Heart left ventricle (tissue), 16 donors: ENCODE data around the gene PDZD4. TPM values are rescaled to one million over a fixed set of nuclear protein-coding genes. Genes with fewer than 3 reads are reported as not detected.

ENCODE experiments used
- ATAC-seq, 4 donors: fragments of 200-7000 bp; cut with Tn5 transposase; one replicate each; pipeline ENCODE4 v1.9.1; 2020 to 2022; ENCODE audit warnings: moderate library complexity in 4 of 4, mild to moderate bottlenecking in 3 of 4, moderate number of reproducible peaks in 1 of 4
- DNase-seq, 5 donors: peaks; one replicate each; pipeline ENCODE4 v3.0.0-alpha.2; 2020
- H3K27ac ChIP-seq, 12 donors: fragments of 200-600 bp; sonication (generic) in 4 of 12; one replicate each; pipeline versions ENCODE4 v1.5.0 to v1.8.0; 2016 to 2022; ENCODE audit warnings: mild to moderate bottlenecking in 2 of 12
- H3K27me3 ChIP-seq, 9 donors: fragments of 200-600 bp; sonication (generic) in 2 of 9; one replicate each; pipeline versions ENCODE4 v1.5.1 to v1.8.0; 2016 to 2022; ENCODE audit warnings: mild to moderate bottlenecking in 3 of 9
- H3K36me3 ChIP-seq, 9 donors: fragments of 200-600 bp; sonication (generic) in 2 of 9; one replicate each; pipeline versions ENCODE4 v1.5.0 to v1.8.0; 2018 to 2022; ENCODE audit warnings: mild to moderate bottlenecking in 2 of 9
- H3K4me1 ChIP-seq, 12 donors: fragments of 200-600 bp; sonication (generic) in 4 of 12; one replicate each; pipeline versions ENCODE4 v1.5.0 to v1.8.0; 2016 to 2022; ENCODE audit warnings: mild to moderate bottlenecking in 3 of 12
- H3K4me3 ChIP-seq, 12 donors: fragments of 200-600 bp; sonication (generic) in 4 of 12; one replicate each; pipeline versions ENCODE4 v1.5.0 to v1.8.0; 2017 to 2022; ENCODE audit warnings: mild to moderate bottlenecking in 9 of 12, moderate library complexity in 4 of 12
- H3K9me3 ChIP-seq, 12 donors: fragments of 200-600 bp; sonication (generic) in 4 of 12; one replicate each; pipeline versions ENCODE4 v1.5.0 to v1.8.0; 2016 to 2022; ENCODE audit warnings: mild to moderate bottlenecking in 1 of 12
- POLR2A ChIP-seq, 2 donors: fragments of 450-650 bp; IDR thresholded peaks; one replicate each; pipeline ENCODE4 v1.6.1; 2017; ENCODE audit warnings: antibody characterized with exemption in 2 of 2, mild to moderate bottlenecking in 2 of 2, moderate library complexity in 2 of 2
- WGBS, 4 donors: extraction: QIAGEN DNeasy Blood & Tissue Kit in 2 of 4; methylation state at CpG; one replicate each; pipeline versions ENCODE4 v1.1.5 to v1.1.7; 2013 to 2018; 5-methylcytosine and 5-hydroxymethylcytosine counted together
- intact Hi-C, 10 donors: fragments of 100-400 bp; cut with DNase I; formaldehyde crosslinking; loops; one replicate each; pipeline versions ENCODE4 v1.11.1 to v1.14.2; 2022
- polyA plus RNA-seq, 2 donors: library from polyadenylated mRNA; stranded (reverse); fragments of 200-250 nt; gene quantifications; one replicate each; pipeline ENCODE4 v1.2.3, GENCODE V29; 2013
- total RNA-seq, 9 donors: library from RNA; depleted of rRNA in 2 of 9; stranded (reverse); fragments of >200 nt in 2 of 9; fragmentation: NEBNext Ultra II Directional in 3 of 9; extraction: Animal tissue kit (Norgen Biotek cat#: 25700) in 3 of 9; gene quantifications; one replicate each; pipeline versions ENCODE4 v1.1.0 to v1.2.4, GENCODE V29; 2016 to 2023
- TF ChIP-seq, protein P1 (sequence below), 12 donors: fragments of 200-600 bp; sonication (generic) in 4 of 12; IDR thresholded peaks; one replicate each; pipeline versions ENCODE4 v1.5.0 to v1.8.0; 2018 to 2022; ENCODE audit warnings: antibody characterized with exemption in 12 of 12, mild to moderate bottlenecking in 5 of 12
- donor health status: ischemic (EF 13 %, LVEDD 7.1; RV severe dilation, severe dysfunction).
- donor health status: healthy with polysubstance abuse.
- donor health status: DM: no; HTN: yes; CAD: no.
- donor health status: DM: no; HTN: no; CAD: no.
- donor health status: ischemic (EF 25% LVEDD 6.9; RV normal size, moderate dysfunction).
- donor health status: ischemic (EF 25% LVEDD 5.7; RV mildly dilated, moderate dysfunction).
- donor health status: healthy.
- donor health status: DM: yes; HTN: yes; CAD: no.
- donor health status: ischemic (EF 35%, LVEDD 5.7; RV mildly dilated, moderate dysfunction).
- donor health status: nonischemic (EF 11% LVEDD 7.7; RV severe dilation, severe dysfunction).
- donor health status: DM: yes; HTN: yes; CAD: no.
- donor health status: PGD.
- donor health status: ischemic (EF 29% LVEDD 5.4; RV normal size, mild dysfunction).
- donor health status: nonischemic (EF 23%, LVEDD 6.1; RV moderate dilation, normal function).

The PDZD4 gene
- total and polyA plus RNA-seq, 11 donors: 1.7 to 4.0 (median 2.4) TPM

DNA sequence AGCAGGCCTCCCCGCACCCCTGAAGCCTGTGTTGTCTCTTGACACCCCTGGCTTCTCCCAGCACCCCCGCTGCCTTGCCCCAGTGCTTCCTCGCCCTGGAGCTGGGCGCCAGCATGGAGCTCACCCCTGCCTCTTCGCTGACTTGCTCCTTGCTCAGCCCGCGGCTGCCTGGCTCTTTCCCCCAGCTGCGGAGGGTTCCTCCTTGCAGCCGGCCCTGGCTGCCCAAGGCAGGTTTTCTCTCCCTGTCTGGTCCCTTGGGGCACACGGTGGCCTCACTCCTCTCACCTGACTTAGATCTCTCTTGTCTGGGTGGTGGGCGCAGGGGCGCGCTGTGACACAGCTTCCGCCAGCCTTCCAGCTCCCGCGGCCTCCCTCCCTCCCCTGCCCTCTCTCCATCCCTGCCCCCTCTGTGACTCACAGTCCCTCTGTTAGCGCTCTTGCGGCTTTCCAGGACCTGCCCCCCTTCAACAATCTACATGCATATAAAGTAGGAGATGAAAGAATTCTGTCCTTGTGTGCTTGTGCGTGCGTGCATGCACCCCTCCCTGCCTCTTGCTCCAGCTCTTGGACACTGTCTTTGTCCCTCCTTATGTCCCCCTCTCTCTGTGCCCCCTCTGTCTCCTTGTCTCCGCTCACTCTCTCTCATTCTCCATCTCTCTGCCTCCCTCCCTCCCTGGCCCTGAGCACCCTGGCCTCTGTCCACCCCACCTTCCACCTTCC lies 64.1 kb downstream of the PDZD4 start:
- H3K9me3 ChIP-seq: no peaks in the 10 kb centered on the region
- H3K27ac ChIP-seq: peak overlapping the region in 4 of 12 donors; percentile 18 to 81 (median 42)
- H3K36me3 ChIP-seq: no peaks in the 10 kb centered on the region
- H3K4me3 ChIP-seq: peak overlapping the region in 3 of 12 donors; percentile 9 to 24 (median 22)
- no peaks in the 10 kb centered on the region for H3K27me3 ChIP-seq
- no peak for ATAC-seq
- TF ChIP-seq, protein P1, sequence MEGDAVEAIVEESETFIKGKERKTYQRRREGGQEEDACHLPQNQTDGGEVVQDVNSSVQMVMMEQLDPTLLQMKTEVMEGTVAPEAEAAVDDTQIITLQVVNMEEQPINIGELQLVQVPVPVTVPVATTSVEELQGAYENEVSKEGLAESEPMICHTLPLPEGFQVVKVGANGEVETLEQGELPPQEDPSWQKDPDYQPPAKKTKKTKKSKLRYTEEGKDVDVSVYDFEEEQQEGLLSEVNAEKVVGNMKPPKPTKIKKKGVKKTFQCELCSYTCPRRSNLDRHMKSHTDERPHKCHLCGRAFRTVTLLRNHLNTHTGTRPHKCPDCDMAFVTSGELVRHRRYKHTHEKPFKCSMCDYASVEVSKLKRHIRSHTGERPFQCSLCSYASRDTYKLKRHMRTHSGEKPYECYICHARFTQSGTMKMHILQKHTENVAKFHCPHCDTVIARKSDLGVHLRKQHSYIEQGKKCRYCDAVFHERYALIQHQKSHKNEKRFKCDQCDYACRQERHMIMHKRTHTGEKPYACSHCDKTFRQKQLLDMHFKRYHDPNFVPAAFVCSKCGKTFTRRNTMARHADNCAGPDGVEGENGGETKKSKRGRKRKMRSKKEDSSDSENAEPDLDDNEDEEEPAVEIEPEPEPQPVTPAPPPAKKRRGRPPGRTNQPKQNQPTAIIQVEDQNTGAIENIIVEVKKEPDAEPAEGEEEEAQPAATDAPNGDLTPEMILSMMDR (IDR thresholded peaks at IDR 0.05): no peak
- TF ChIP-seq POLR2A (IDR thresholded peaks at IDR 0.05): no peak
- 62 to 80% (median 70%) methylated on average over 21 of the region's 21 CpGs for WGBS, 4 donors
- peaks cover 0 to 26% (median 5%) of the 10 kb centered on the region in 12 donors for H3K4me1 ChIP-seq
- intact Hi-C loops: no loop called here
- peak in 3 of 5 donors; percentile 14 to 23 (median 20) for DNase-seq

DNA sequence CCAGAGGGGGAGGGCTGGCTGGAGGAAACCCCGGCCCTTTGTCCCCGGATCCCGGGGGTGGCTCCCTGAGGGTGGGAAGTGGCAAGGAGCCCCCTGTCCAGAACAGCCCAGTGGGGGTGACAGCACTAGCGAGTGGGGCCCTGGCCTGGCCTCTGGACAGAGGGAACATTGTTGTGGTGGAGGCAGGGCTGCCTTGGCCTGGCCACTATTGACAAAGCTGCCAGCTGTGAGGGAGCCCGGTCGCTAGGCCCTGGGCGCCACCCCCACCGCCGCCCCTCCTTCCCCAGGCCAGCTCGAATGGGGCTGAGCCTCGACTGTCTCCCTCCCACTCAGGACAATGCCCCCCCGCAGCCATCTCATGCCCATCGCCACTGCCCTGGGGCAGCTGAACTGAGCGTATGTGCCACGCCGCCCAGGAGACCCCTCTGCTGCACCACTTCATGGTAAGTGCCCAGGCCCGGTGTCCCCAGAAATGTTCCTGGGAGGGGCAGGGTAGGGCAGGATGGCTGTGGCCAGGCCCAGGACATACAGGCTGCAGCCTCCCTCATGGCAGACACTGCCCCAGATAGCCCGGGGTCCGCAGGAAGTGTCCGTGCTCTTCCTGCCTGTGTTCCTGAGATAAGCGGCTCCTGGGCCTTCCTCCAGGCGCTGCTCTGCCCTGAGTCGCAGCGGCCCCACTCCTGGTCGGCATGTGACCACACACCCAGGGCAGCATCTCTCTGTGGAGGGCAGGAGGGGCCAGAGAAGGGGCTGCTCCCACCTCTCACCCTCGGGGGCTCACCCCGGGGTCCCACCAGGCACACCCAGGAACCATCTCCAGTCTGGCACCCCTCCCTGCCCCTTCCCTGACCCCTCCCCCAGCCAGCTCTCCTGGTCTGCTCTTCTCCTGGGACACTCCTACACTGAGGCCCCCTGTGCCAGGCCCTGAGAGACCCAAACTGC lies 64.9 kb downstream of the PDZD4 start:
- TF ChIP-seq POLR2A (IDR thresholded peaks at IDR 0.05): no peak
- TF ChIP-seq, protein P1 (IDR thresholded peaks at IDR 0.05): no peak
- ATAC-seq (peak; percentile 44 to 76 (median 60)), DNase-seq (peak in 2 of 5 donors; percentile 27 to 49)
- H3K4me3 ChIP-seq: peak overlapping the region in 2 of 12 donors; percentile 22 to 24
- no peaks in the 10 kb centered on the region for H3K36me3 ChIP-seq
- no peaks in the 10 kb centered on the region for H3K9me3 ChIP-seq
- H3K27ac ChIP-seq: peak overlapping the region in 9 of 12 donors; percentile 9 to 81 (median 30)
- intact Hi-C loops: loop anchor here in 3 of 10 donors (2.0 kb wide), 1 partner anchor 187 kb away; no protein-coding TSS in a partner anchor
- peaks cover 0 to 4% (median 0%) of the 10 kb centered on the region in 9 donors for H3K27me3 ChIP-seq
- WGBS, 4 donors: 36 to 66% (median 53%) methylated on average over 6 to 27 of the region's 27 CpGs
- H3K4me1 ChIP-seq: peaks cover 0 to 26% (median 5%) of the 10 kb centered on the region in 12 donors

DNA sequence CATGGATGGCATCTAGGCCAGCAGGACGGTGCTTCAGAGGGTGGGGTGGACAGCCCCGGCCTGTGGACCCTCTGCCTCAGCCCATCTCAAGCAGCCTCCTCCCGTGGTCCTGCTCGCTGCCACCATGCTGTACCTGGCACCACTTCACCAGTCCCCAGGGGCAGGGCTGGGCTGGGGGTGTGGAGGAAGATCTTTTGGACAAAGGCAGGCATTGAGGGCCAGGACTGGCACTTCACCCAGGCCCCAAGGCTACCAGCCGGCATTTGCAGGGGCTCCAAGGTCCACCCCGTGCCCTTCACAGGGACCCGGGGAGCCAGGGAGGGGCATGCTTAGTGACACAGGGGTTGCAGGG lies 65.6 kb downstream of the PDZD4 start:
- peak in 1 of 5 donors; percentile 23 for DNase-seq
- intact Hi-C loops: loop anchor here in 9 of 10 donors (1.0 to 5.0 kb wide), 5 partner anchors 183 to 768 kb away; no protein-coding TSS in a partner anchor

More for the DNA sequence above, 65.6 kb downstream of the PDZD4 start:
- Histone ChIP-seq H3K27me3 (peaks cover 0 to 4% (median 0%) of the 10 kb centered on the region in 9 donors), H3K27ac (peak overlapping the region in 7 of 12 donors; percentile 9 to 81 (median 28)), H3K36me3 (no peaks in the 10 kb centered on the region), H3K4me3 (no peak overlapping the region), H3K9me3 (no peaks in the 10 kb centered on the region), H3K4me1 (peaks cover 0 to 26% (median 5%) of the 10 kb centered on the region in 12 donors)
- no peak for ATAC-seq
- TF ChIP-seq POLR2A (IDR thresholded peaks at IDR 0.05): no peak
- TF ChIP-seq, protein P1 (IDR thresholded peaks at IDR 0.05): no peak
- 83 to 100% (median 89%) methylated on average over 2 to 7 of the region's 7 CpGs for WGBS, 4 donors
